Lung (tissue), 12 donors: ENCODE data around the gene DAAM1. TPM values are rescaled to one million over a fixed set of nuclear protein-coding genes. Genes with fewer than 3 reads are reported as not detected.

ENCODE experiments used
- ATAC-seq: fragments of 200-7000 bp; cut with Tn5 transposase; one replicate; pipeline ENCODE4 v1.9.1; 2020; ENCODE audit warnings: moderate number of reproducible peaks; ENCODE audit not compliant: insufficient read depth, low FRiP score
- DNase-seq, 3 donors: peaks; one replicate each; pipeline ENCODE4 v3.0.0-alpha.2; 2013 to 2017
- H3K27ac ChIP-seq, 2 donors: one replicate each; pipeline ENCODE4 v1.5.1; 2013; ENCODE audit warnings: mild to moderate bottlenecking in 2 of 2, moderate library complexity in 2 of 2, control low read depth in 1 of 2, inconsistent platforms in 1 of 2, low read depth in 1 of 2, low read length in 1 of 2
- H3K27me3 ChIP-seq, 3 donors: one replicate each; pipeline ENCODE4 v1.5.1; 2013; ENCODE audit warnings: low read length in 2 of 3; ENCODE audit not compliant: control insufficient read depth in 3 of 3, insufficient read depth in 3 of 3
- H3K36me3 ChIP-seq, 4 donors: one replicate each; pipeline ENCODE4 v1.5.1; 2013; ENCODE audit warnings: low read length in 4 of 4, mild to moderate bottlenecking in 1 of 4, moderate library complexity in 1 of 4; ENCODE audit not compliant: control insufficient read depth in 4 of 4, insufficient read depth in 4 of 4
- H3K4me1 ChIP-seq, 5 donors: one replicate each; pipeline ENCODE4 v1.5.1; 2013; ENCODE audit warnings: low read length in 5 of 5, mild to moderate bottlenecking in 2 of 5, moderate library complexity in 1 of 5; ENCODE audit not compliant: control insufficient read depth in 5 of 5, insufficient read depth in 5 of 5
- H3K4me3 ChIP-seq: one replicate; pipeline ENCODE4 v1.5.1; 2013; ENCODE audit warnings: mild to moderate bottlenecking, control low read depth, moderate library complexity
- H3K9ac ChIP-seq, 2 donors: one replicate each; pipeline ENCODE4 v1.5.1; 2013; ENCODE audit warnings: low read length in 2 of 2, control low read depth in 1 of 2; ENCODE audit not compliant: insufficient read depth in 1 of 2
- H3K9me3 ChIP-seq, 4 donors: one replicate each; pipeline ENCODE4 v1.5.1; 2013; ENCODE audit warnings: low read length in 3 of 4, mild to moderate bottlenecking in 1 of 4, moderate library complexity in 1 of 4; ENCODE audit not compliant: control insufficient read depth in 4 of 4, insufficient read depth in 3 of 4
- CTCF ChIP-seq: IDR thresholded peaks from 2 replicates; pipeline ENCODE4 v1.5.1; 2012; ENCODE audit warnings: mild to moderate bottlenecking; ENCODE audit errors: control extremely low read depth, extremely low read depth
- WGBS, 2 donors: extraction: QIAGEN DNeasy Blood & Tissue Kit; methylation state at CpG; one replicate each; pipeline ENCODE4 v1.1.7; 2013; 5-methylcytosine and 5-hydroxymethylcytosine counted together
- polyA plus RNA-seq, 2 donors: library from polyadenylated mRNA; stranded (reverse); fragments of 200-250 nt; gene quantifications; one replicate each; pipeline ENCODE4 v1.2.1, GENCODE V29; 2013
- total RNA-seq, 2 donors: library from RNA; depleted of rRNA in 1 of 2; stranded (reverse); fragments of >200 nt in 1 of 2; gene quantifications; one replicate each; pipeline ENCODE4 v1.2.1, GENCODE V29; 2014 to 2021
- donor health status: control.
- donor health status: control.
- donor health status: Bipolar disorder and iron deficiency.
- donor health status: healthy.
- donor health status: DM: yes; HTN: yes; CAD: no.

Gene DAAM1
- total and polyA plus RNA-seq, 4 donors = 10.3 to 84.6 (median 32.6) TPM

GRCh38 chr14:59190372-59190771 is 1.9 kb downstream of the DAAM1 start:
- no peak for TF ChIP-seq CTCF
- Histone ChIP-seq H3K36me3 (no peaks in the 10 kb centered on the region), H3K9ac (peak overlapping the region in 1 of 2 donors; percentile 97), H3K4me1 (peaks cover 5 to 34% (median 15%) of the 10 kb centered on the region in 5 donors), H3K27ac (peak overlapping the region; percentile 92 to 94), H3K9me3 (no peaks in the 10 kb centered on the region), H3K4me3 (peak overlapping the region; percentile 33), H3K27me3 (no peaks in the 10 kb centered on the region)
- WGBS, 2 donors = 28 to 29% methylated on average over 6 of the region's 6 CpGs
- DNase-seq (no peak), ATAC-seq (no peak)

DNA sequence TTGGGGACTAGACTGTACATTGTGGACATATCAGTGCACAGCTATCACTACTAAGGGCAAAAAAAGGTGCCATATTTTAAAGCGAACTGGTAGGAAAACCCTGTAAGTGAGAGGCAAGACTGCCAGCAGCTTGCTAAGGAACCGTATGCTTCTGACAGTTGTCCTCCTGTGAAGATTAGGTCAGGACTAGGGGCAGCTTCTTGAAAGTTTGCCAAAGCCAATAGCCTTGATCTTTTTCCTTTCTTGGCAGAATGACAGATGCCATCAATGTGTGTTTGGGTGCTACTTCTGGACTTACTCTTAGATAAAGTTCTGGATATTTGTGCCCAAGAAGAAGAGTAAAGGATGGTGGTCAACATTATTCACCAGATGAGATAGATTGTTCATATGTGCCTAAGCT is 7.4 kb downstream of the DAAM1 start:
- ATAC-seq (no peak), DNase-seq (no peak)
- no peaks in the 10 kb centered on the region for H3K9me3 ChIP-seq
- no peak overlapping the region for H3K4me3 ChIP-seq
- no peak overlapping the region for H3K9ac ChIP-seq
- WGBS, 2 donors = 54 to 69% methylated on average over 2 of the region's 2 CpGs
- H3K27me3 ChIP-seq = no peaks in the 10 kb centered on the region
- no peak overlapping the region for H3K27ac ChIP-seq
- H3K36me3 ChIP-seq = no peaks in the 10 kb centered on the region
- H3K4me1 ChIP-seq = peaks cover 4 to 59% (median 13%) of the 10 kb centered on the region in 5 donors
- TF ChIP-seq CTCF = no peak

DNA sequence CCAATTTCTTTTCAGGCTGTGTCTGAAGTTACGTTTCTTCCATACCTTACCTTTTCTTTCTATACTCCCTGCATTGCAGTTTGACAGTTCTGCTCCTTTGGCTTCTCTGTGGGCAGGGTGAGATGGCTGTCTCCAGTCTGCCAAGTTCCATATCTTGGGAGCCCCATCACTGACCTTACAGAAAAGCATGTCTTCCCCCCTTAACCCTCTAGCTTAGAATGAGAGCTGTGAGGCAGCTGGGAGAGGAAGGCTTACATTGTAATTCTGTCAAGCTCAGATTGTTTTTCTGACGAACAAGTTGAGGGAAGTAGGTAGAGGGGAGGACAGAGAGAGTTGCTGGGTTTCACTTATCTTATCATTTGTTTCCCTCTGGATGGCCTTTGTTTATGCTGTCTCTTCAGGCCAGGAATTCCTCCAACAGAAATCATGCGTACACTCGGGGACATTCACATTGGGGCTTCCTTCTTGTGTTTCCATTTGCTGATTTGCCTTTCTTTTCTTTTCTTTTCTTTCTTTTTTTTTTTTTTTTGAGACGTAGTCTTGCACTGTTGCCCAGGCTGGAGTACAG is 9.3 kb downstream of the DAAM1 start:
- Histone ChIP-seq H3K4me3 (no peak overlapping the region), H3K27me3 (no peaks in the 10 kb centered on the region), H3K27ac (peak overlapping the region; percentile 5 to 6), H3K36me3 (no peaks in the 10 kb centered on the region), H3K4me1 (peaks cover 4 to 46% (median 11%) of the 10 kb centered on the region in 5 donors), H3K9ac (no peak overlapping the region), H3K9me3 (no peaks in the 10 kb centered on the region)
- 57 to 67% methylated on average over 5 of the region's 5 CpGs for WGBS, 2 donors
- DNase-seq (peak in 1 of 3 donors; percentile 32), ATAC-seq (no peak)
- no peak for TF ChIP-seq CTCF

DNA sequence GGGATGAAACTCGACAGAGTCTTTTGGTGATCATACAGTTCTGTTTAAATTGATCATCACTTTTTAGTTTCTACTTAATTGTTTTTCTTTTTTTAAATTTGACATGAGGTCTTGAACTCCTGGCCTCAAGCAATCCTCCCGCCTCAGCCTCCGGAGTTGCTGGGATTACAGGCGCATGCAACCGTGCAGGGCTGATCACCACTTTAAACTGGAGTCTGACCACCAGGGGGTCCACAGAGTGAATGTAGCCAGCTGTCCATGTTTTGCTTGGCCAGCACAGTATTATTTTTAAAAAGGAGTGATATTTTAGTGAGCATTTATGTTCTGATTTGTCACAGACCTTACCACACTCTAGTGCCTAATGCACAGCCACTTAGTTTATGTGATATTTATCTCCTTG is 10.7 kb downstream of the DAAM1 start:
- H3K27ac ChIP-seq = no peak overlapping the region

More for the DNA sequence above, 10.7 kb downstream of the DAAM1 start:
- no peak for DNase-seq
- no peak overlapping the region for H3K4me3 ChIP-seq
- TF ChIP-seq CTCF = no peak
- no peaks in the 10 kb centered on the region for H3K27me3 ChIP-seq
- no peak for ATAC-seq
- no peaks in the 10 kb centered on the region for H3K9me3 ChIP-seq
- WGBS, 2 donors = 88 to 92% methylated on average over 5 of the region's 5 CpGs
- H3K36me3 ChIP-seq = no peaks in the 10 kb centered on the region
- H3K9ac ChIP-seq = no peak overlapping the region
- peaks cover 3 to 33% (median 11%) of the 10 kb centered on the region in 5 donors for H3K4me1 ChIP-seq
